ENCODE measurements around the gene TUBA3D.

Gene TUBA3D

DNA sequence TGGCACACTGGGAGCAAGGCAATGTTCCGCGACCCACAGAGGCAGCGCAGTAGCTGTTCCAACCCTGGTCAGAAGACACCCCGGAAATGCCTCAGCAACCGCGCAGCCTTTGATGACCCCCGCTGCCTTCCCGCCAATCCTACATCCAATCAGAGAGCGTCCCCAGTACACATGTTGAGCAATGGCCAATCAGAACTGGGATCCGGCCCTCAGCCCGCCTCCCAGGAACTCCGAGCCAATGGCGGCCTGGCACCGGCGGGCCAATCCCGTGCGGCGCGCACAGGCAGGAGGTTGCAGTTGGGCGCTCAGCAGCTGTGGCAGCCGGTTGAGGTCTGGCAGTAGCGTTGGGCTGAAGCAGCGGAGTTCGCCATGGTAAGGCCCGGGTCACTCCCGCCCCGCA, at the start of gene TUBA3D:
Gene TUBA3D (plus strand): TSS at position 289 of the 400 bp plus-strand sequence. CDS start 81 bp downstream, at position 370.
- ATAC-seq = no peak
- TF ChIP-seq GLIS3 (CRISPR knock-in tag; IDR thresholded peaks at IDR 0.05) (no peak), BACH2 (CRISPR knock-in tag; IDR thresholded peaks at IDR 0.05; ENCODE audit: borderline replicate concordance) (no peak), RARB (CRISPR knock-in tag; IDR thresholded peaks at IDR 0.05) (no peak)
- TF ChIP-seq, protein P1, sequence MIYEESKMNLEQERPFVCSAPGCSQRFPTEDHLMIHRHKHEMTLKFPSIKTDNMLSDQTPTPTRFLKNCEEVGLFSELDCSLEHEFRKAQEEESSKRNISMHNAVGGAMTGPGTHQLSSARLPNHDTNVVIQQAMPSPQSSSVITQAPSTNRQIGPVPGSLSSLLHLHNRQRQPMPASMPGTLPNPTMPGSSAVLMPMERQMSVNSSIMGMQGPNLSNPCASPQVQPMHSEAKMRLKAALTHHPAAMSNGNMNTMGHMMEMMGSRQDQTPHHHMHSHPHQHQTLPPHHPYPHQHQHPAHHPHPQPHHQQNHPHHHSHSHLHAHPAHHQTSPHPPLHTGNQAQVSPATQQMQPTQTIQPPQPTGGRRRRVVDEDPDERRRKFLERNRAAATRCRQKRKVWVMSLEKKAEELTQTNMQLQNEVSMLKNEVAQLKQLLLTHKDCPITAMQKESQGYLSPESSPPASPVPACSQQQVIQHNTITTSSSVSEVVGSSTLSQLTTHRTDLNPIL (CRISPR knock-in tag; IDR thresholded peaks at IDR 0.05; ENCODE audit: low read depth) = no peak
- TF ChIP-seq, protein P2, sequence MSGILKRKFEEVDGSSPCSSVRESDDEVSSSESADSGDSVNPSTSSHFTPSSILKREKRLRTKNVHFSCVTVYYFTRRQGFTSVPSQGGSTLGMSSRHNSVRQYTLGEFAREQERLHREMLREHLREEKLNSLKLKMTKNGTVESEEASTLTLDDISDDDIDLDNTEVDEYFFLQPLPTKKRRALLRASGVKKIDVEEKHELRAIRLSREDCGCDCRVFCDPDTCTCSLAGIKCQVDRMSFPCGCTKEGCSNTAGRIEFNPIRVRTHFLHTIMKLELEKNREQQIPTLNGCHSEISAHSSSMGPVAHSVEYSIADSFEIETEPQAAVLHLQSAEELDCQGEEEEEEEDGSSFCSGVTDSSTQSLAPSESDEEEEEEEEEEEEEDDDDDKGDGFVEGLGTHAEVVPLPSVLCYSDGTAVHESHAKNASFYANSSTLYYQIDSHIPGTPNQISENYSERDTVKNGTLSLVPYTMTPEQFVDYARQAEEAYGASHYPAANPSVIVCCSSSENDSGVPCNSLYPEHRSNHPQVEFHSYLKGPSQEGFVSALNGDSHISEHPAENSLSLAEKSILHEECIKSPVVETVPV (CRISPR knock-in tag; IDR thresholded peaks at IDR 0.05) = no peak
- TF ChIP-seq, protein P3, sequence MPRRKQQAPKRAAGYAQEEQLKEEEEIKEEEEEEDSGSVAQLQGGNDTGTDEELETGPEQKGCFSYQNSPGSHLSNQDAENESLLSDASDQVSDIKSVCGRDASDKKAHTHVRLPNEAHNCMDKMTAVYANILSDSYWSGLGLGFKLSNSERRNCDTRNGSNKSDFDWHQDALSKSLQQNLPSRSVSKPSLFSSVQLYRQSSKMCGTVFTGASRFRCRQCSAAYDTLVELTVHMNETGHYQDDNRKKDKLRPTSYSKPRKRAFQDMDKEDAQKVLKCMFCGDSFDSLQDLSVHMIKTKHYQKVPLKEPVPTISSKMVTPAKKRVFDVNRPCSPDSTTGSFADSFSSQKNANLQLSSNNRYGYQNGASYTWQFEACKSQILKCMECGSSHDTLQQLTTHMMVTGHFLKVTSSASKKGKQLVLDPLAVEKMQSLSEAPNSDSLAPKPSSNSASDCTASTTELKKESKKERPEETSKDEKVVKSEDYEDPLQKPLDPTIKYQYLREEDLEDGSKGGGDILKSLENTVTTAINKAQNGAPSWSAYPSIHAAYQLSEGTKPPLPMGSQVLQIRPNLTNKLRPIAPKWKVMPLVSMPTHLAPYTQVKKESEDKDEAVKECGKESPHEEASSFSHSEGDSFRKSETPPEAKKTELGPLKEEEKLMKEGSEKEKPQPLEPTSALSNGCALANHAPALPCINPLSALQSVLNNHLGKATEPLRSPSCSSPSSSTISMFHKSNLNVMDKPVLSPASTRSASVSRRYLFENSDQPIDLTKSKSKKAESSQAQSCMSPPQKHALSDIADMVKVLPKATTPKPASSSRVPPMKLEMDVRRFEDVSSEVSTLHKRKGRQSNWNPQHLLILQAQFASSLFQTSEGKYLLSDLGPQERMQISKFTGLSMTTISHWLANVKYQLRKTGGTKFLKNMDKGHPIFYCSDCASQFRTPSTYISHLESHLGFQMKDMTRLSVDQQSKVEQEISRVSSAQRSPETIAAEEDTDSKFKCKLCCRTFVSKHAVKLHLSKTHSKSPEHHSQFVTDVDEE (CRISPR knock-in tag; IDR thresholded peaks at IDR 0.05) = no peak

GRCh38 chr2:131426727-131427126, 49.2 kb upstream of the TUBA3D start:
- TF ChIP-seq ZNF70 (CRISPR knock-in tag; IDR thresholded peaks at IDR 0.05) = no peak
- TF ChIP-seq ISL1 (CRISPR knock-in tag; IDR thresholded peaks at IDR 0.05) = no peak
- TF ChIP-seq TOX (CRISPR knock-in tag; IDR thresholded peaks at IDR 0.05; ENCODE audit: borderline replicate concordance) = no peak
- TF ChIP-seq ZNF565 (CRISPR knock-in tag; conservative IDR thresholded peaks at IDR 0.05; ENCODE audit: low read depth) = no peak
- TF ChIP-seq, protein P1 (CRISPR knock-in tag; IDR thresholded peaks at IDR 0.05; ENCODE audit: low read depth) = no peak
- no peak for TF ChIP-seq RARB (CRISPR knock-in tag; IDR thresholded peaks at IDR 0.05)
- TF ChIP-seq BACH2 (CRISPR knock-in tag; IDR thresholded peaks at IDR 0.05; ENCODE audit: borderline replicate concordance) = no peak
- TF ChIP-seq TCF4 (CRISPR knock-in tag; IDR thresholded peaks at IDR 0.05; ENCODE audit: borderline replicate concordance) = no peak
- TF ChIP-seq SNAI2 (CRISPR knock-in tag; IDR thresholded peaks at IDR 0.05) = no peak
- TF ChIP-seq, protein P4, sequence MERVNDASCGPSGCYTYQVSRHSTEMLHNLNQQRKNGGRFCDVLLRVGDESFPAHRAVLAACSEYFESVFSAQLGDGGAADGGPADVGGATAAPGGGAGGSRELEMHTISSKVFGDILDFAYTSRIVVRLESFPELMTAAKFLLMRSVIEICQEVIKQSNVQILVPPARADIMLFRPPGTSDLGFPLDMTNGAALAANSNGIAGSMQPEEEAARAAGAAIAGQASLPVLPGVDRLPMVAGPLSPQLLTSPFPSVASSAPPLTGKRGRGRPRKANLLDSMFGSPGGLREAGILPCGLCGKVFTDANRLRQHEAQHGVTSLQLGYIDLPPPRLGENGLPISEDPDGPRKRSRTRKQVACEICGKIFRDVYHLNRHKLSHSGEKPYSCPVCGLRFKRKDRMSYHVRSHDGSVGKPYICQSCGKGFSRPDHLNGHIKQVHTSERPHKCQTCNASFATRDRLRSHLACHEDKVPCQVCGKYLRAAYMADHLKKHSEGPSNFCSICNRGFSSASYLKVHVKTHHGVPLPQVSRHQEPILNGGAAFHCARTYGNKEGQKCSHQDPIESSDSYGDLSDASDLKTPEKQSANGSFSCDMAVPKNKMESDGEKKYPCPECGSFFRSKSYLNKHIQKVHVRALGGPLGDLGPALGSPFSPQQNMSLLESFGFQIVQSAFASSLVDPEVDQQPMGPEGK (CRISPR knock-in tag; IDR thresholded peaks at IDR 0.05; ENCODE audit: borderline replicate concordance) = no peak
- TF ChIP-seq ZNF8 (CRISPR knock-in tag; IDR thresholded peaks at IDR 0.05) = no peak
- TF ChIP-seq, protein P5, sequence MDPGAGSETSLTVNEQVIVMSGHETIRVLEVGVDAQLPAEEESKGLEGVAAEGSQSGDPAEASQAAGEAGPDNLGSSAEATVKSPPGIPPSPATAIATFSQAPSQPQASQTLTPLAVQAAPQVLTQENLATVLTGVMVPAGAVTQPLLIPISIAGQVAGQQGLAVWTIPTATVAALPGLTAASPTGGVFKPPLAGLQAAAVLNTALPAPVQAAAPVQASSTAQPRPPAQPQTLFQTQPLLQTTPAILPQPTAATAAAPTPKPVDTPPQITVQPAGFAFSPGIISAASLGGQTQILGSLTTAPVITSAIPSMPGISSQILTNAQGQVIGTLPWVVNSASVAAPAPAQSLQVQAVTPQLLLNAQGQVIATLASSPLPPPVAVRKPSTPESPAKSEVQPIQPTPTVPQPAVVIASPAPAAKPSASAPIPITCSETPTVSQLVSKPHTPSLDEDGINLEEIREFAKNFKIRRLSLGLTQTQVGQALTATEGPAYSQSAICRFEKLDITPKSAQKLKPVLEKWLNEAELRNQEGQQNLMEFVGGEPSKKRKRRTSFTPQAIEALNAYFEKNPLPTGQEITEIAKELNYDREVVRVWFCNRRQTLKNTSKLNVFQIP (CRISPR knock-in tag; IDR thresholded peaks at IDR 0.05; ENCODE audit: borderline replicate concordance, low read depth) = no peak
- no peak for TF ChIP-seq ZFP3 (CRISPR knock-in tag; IDR thresholded peaks at IDR 0.05)
- no peak for TF ChIP-seq CSDC2 (CRISPR knock-in tag; IDR thresholded peaks at IDR 0.05)
- TF ChIP-seq, protein P2 (CRISPR knock-in tag; IDR thresholded peaks at IDR 0.05) = no peak
- TF ChIP-seq, protein P3 (CRISPR knock-in tag; IDR thresholded peaks at IDR 0.05) = no peak
- TF ChIP-seq PPARA (CRISPR knock-in tag; IDR thresholded peaks at IDR 0.05; ENCODE audit: borderline replicate concordance) = no peak
- ATAC-seq = no peak
